ENCODE measurements around the gene SNAP29.
A peak's percentile ranks its signal among the peaks of the same experiment; 100 is the strongest.
"Not testable (repeated sequence)": the region's sequence is repeated elsewhere in the genome, so short reads cannot be mapped to it uniquely, and the experiment has no call there.

Gene SNAP29
- 28.0 reads per million, percentile 54 among the genes with 10 or more reads in this experiment for total RNA-seq

DNA sequence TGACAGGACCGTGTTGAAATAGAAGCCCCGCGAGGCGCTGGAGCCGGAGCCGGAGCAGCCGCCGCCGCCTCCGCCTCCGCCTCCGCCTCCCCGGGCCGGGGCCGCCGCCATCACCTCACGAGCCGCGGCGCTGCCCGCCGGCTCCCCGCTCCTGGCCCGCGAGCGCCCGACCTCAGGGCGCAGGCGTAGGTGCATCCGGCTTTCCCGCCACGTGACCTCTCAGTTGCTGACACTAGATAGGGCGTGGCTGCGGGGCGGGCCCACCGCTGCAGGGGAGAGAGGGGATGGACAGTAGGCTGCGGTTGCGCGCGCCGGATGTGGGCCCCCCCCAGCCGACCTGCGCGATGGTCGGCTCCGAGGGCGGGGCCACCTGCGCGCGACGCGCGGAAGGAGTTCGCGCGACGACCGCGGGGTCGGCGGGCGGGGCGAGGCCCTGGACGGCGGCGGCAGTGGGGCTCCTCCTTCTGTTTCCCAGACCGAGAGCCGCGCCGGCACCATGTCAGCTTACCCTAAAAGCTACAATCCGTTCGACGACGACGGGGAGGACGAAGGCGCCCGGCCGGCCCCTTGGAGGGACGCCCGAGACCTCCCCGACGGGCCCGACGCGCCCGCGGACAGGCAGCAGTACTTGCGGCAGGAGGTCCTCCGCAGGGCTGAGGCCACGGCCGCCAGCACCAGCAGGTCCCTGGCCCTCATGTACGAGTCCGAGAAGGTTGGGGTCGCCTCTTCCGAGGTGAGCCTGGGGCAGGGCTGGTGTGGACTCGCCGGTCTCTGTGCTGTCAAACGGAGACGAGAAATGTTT lies at the start of gene SNAP29, which contains the start of gene PI4KA:
TSS of gene SNAP29 (plus strand) at position 393 of the 802 bp plus-strand sequence. CDS start at position 497, 104 bp downstream.
TSS of gene PI4KA (minus strand) at position 197 of the 802 bp plus-strand sequence. CDS start at position 111, 86 bp downstream.
- peak; percentile 97 for DNase-seq

DNA sequence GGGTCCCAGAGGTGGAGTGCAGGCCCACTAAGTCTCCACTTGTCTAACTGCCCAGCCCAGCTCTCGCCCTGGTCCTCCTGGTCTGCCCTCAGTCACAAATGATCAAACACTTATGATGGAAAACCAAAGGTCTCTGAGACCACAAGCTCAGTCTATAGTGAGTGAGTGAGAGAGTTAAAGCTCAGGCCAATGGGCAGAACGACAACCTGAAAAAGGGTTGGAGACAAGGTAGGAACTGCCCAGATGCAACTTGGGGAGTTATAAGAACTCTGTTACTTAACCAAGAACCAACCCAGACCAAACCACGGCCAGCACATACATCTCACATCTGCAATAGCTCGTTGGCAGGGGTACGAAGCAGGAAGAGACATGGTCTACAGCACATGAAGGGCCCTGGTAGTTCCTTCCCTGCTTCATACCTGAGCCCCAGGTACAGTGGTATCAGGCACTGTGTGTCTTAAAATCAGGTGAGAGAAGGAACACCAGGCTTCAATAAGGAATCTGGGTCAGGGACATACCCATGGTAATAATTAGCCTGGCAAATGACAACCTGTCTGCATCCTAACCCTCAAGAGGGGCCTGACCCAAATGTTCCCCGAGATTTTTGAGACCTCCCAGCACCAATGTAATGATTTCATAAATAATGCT lies 49.1 kb upstream of the SNAP29 start:
- DNase-seq, result no peak

DNA sequence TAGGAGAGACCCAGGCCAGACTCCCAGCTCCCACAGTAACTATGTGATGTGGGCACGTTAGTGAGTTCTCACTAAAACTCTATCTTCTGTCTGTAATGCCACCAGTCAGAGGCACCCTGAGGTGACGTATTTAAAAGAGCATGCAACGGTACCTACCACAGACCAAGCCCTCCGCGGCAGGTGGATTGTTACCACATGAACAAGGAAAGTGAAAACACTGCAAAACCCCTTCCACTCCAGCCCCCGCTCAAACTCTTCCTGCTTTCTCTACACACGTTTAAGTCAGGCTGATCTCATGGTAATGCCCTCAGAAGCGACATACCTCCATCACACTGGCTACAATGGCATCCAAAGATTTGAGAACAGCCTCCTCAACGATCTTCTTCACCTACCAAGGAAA lies 48.2 kb upstream of the SNAP29 start:
- no peak for DNase-seq

DNA sequence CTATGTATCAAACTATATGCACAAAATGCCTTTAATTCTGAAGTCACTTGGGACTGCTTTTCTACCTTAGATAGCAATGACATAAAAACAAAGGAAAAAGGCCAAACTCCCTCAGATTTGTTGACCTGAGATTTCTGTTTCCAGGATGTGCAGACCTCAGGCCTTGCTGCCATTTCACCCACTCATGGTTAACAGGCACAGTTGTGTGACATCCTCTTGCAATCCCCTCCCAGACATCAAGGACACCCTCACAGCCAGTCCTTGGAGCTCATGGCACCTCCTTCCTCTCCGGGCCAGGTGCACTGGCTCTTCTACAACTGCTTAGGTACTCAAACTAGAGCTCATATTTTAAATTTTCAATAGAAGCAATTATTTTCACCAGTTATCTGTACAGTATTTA lies 47.6 kb upstream of the SNAP29 start:
- DNase-seq, result no peak

DNA sequence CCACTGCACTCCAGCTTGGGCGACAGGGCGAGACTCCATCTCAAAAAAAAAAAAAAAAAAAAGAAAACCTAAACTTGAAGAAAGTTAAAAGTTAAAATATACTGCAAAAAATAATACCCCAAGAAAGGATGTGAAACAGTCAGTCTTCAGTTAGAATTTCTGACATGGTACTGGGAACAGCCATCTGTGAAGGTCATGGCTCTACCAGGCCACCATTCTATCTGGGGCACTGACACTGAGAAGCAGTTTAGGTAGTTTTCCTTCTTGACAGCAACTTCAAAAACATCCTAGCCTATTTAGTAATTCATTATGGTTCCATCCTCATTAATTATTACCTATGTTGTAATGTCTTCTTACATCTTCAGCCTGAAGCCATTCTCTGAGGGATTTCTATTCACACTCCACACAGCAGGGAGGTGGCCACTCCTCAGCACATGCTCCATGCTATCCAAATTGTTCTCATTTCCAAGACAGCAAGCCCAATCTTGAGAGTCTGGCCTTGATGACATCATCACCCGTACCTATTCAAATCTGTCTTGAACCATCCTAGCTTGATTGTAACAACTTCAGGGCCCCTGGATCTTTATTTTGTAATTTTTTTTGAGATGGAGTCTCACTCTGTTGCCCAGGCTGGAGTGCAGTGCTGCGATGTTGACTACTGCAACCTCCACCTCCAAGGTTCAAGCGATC lies 46.7 kb upstream of the SNAP29 start:
- DNase-seq, result no peak

DNA sequence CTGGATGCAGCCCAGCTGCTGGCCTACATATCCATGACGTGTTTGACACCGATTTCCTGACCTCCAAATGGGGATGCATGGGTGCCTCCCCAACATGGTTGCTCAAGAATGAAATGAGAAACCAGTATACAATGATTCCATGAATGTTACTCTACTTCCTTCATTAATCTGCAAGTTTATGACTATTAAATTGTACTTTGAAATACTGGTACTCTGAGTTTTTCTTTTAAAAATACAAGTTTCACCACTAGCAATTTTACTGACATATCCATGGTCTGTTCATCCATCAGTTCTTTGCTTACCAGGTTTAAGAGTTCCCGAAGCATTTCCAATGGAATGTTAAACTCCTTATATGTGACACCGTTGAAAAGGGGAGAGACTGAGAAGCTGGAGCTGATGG lies 45.8 kb upstream of the SNAP29 start:
- DNase-seq, result no peak

DNA sequence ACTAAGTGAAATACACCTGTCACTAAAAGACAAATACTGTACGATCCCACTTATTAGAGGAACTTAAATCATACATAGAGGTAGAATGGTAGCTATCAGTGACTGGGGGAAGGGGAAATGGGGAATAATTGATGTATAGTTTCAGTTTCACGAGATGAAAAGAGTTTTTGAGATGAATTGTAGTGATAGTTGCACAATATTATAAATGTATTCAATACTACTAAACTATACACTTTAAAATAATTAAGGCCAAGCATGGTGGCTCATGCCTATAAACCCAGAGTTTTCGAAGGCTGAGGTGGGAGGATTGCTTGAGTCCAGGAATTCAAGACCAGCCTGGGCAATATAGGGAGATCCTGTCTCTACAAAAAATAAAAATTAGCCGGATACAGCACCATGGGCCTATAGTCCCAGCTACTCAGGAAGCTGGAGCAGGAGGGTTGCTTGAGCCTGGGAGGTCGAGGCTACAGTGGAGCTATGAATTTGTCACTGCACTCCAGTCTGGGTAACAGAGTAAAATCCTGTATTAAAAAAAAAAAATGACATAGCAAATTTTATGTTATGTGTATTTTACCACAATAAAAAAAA lies 44.5 kb upstream of the SNAP29 start:
- no peak for DNase-seq

DNA sequence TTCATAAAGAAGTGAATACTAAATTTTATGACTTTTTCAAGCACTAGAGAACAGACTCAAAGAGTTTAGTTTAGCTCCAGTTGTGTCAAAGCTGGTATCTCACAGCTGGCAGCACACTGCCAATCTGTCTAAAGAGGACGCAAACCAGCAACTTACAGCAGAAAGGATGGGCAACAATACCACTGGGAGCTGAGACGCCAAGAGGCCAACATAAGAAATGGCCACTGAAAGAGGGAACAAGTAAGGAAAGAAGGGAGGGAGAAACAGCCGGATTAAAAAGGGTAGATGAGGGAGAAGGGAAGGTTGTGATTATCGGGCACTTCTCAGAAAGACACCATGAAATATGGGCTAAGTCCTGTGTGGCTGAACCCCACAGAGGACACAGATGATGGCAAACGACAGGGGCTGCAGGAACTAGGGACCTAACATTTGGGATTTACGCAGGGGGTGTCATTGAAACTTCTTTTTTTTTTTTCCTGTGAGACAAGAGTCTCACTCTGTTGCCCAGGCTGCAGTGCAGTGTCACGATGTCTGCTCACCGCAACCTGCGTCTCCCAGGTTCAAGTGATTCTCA lies 43.2 kb upstream of the SNAP29 start:
- DNase-seq, result no peak

DNA sequence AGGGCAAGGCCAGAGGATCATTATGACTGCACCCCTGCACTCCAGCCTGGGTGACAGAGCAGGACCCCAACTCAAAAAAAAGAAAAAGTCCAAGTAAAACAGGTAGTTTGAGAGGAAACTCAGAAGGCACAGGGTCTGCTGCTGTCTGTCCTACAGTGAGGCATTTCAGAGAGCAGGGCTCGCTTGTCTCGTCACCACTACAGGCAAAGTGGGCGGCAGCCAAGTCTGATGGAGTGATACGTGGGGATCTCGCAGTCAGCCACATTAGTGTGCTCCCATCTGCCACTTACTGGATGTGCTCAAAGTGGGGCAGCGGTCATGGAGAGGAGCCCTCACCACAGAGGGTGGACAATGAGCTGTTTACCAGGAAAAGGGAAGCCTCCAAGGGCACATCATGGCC lies 42.2 kb upstream of the SNAP29 start:
- no peak for DNase-seq

DNA sequence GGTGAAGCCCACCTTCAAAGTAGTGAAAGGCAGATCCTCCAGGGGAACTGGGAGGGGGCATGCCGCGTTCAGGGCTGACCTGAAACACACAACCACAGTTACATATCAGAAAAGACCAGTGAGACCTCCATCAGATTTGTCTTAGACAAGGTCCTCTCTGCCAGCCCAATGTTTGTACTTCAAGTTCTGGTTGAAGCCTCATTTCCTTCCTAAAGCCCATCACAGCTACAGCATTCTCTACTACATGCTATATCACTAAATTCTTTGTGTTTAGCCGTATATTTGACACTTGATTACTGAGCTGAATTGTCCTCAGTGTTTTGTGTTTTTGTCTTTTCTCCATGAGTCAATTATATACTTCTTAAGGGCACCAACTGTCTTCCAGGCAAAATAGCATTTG lies 40.3 kb upstream of the SNAP29 start:
- no peak for DNase-seq

DNA sequence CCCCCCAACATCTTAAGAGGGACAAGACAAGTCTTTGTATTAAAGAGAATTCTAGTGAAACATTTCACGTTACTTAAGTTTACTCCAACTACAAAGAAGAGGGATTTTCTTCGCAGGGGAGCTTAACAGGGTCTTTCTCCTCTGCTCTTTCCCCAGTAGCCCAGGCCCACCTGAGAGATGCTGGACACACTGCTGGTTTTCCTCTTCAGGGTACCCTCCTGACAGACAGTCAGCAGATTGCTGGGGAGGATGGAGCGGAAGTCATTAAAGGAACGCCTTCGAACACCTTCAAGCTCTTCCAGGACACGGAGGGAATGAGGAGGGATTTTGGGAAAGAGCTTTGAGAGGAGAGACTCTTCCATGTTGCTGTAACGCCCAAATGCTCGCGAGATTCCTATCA lies 39.3 kb upstream of the SNAP29 start:
- DNase-seq, result no peak

DNA sequence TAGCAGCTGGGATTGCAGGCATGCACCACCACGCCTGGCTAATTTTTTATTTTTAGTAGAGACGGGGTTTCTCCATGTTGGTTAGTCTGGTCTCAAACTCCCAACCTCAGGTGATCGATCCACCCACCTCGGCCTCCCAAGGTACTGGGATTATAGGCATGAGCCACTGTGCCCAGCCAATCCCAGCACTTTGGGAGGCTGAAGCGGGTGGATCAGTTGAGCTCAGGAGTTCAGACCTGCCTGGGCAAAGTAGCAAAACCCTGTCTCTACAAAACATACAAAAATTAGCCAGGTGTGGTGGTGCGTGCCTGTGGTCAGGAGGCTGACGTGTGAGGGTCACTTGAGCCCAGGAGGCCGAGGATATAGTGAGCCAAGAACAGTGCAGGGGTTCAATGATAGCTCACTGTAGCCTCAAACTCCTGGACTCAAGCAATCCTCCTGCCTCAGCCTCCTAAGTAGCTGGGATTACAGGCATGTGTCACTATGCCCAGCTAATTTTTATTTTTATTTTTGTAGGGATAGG lies 37.0 kb upstream of the SNAP29 start:
- DNase-seq, result not testable (repeated sequence)

DNA sequence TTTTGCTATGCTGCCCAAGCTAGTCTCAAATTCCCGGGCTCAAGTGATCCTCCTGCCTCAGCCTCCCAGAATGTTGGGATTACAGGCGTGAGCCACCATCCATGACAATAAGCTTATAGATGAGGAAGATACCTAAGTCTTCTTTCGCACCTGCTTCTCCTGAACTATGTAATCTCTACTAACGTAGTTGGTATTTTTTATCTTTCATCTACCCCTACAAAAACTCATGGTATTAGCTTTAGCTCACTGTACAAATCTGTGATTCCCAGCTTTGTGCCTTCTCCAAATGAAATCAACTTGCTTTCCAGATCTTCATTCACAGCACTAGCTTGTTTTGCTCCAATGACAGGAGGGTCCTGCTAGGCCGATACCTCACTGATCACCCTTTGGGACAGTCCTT lies 36.6 kb upstream of the SNAP29 start:
- no peak for DNase-seq

DNA sequence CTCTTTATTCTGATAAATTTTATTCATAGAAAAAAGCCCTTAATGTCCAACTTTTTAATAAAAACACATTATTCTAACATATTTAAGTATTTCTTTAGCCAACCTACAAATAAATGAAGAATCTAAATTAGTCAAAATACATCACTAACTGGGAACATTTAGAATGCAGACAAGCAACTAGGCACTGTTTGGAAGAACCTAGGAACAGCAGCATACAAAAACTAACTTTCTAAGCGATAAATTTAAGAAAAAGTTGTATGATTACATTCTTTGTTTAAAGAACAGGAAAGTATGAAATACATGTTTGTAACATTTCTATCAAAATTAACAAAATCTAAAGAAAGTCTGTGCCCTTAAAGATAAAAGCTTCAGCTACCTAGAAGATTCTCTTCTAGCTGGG lies 35.5 kb upstream of the SNAP29 start:
- no peak for DNase-seq

DNA sequence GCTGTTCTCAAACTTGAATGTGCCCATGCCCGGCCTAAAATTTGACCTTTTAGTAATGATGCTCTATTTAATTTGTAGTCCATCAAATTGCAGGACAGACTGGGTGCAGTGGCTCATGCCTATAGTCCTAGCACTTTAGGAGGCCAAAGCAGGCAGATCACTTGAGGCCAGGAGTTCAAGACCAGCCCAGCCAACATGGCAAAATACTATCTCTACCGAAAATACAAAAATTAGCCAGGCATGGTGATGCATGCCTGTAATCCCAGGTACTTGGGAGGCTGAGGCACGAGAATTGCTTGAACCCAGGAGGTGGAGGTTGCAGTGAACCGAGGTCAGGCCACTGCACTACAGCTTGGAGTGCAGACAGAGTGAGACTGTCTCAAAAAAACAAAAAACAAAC lies 33.6 kb upstream of the SNAP29 start:
- not testable (repeated sequence) for DNase-seq

DNA sequence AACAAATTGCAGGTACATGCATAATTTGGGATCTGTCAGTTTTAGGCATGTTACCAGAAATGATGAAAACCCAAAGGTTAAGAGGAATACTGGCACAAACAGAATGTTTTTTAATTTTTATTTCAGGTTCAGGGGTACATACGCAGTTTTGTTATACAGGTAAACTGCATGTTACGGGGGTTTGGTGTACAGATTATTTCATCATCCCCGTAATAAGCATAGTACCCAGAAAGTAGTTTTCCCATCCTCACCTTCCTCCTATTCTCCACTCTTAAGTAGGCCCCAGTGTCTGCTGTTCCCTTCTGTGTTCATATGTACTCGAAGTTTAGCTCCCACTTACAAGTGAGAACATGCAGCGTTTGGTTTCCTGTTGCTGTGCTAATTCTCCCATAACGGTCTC lies 33.2 kb upstream of the SNAP29 start:
- no peak for DNase-seq

DNA sequence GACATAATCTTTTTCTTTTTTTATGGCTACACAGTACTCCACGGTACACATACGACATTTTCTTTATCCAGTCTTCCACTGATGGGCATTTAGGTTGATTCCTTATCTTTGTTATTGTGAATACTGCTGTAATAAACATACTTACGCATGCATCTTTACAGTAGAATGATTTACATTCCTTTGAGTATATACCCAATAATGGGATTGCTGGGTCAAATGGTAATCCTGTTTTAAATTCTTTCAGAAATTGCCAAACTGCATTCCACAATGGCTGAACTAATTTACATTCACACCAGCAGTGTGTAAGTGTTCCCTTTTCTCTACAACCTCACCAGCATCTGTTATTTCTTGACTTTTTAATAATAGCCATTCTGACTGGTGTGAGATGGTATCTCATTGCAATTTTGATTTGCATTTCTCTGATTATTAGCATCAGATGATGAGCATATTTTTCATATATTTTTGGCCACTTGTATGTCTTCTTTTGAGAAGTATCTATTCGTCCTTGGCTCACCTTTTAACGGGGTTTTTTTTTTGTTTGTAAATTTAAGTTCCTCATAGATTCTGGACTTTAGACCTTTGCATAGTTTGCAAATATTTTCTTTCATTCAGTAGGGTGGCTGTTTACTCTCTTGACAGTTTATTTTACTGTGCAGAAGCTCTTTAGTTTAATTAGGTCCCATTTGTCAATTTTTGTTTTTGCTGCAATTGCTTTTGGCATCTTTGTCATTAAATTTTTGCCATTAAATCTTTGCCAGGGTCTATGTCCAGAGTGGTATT lies 32.2 kb upstream of the SNAP29 start:
- DNase-seq, result not testable (repeated sequence)

DNA sequence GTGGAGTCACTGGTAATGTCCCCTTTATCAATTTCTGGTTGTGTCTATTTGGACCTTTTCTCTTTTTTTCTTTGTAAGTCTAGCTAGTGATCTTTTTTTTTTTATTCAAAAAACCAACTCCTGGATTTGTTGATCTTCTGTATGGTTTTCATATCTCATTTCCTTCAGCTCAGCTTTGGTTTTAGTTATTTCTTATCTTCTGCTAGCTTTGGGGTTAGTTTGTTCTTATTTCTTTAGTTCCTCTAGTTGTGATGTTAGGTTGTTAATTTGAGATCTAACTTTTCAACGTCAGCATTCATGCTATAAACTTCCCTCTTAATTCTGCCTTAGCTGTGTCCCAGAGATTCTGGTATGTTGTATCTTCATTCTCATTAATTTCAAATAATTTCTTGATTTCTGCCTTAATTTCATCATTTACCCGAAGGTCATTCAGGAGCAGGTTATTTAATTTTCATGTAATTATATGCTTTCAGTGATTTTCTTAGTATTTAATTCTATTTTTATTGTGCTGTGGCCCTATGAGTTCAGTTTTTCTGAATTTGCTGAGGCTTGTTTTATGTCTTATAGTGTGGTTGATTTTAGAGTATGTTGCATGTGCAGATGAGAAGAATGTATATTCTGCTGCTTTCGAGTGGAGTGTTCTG lies 29.2 kb upstream of the SNAP29 start:
- no peak for DNase-seq

DNA sequence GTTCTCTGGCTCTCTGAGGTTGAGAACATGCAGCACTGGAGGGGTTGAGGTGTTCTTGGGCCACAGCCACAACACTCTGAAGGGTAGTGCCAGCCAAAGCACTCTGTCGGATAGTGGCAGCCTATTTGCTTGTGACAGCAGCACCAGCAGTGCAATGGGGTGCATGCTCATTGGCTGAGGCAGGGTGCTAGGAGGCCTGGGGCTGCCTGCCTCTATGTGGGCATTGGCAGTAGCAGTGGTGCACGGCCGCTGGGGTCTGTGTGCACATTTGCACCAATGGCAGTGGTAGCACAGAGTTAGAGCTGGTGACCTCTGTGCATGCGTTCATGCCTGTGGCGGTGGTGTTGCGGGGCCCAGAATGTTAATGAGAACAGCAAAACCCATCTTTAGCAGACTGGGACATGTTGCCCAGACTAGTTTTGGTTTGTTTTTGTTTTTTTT lies 25.6 kb upstream of the SNAP29 start:
- DNase-seq, result no peak

DNA sequence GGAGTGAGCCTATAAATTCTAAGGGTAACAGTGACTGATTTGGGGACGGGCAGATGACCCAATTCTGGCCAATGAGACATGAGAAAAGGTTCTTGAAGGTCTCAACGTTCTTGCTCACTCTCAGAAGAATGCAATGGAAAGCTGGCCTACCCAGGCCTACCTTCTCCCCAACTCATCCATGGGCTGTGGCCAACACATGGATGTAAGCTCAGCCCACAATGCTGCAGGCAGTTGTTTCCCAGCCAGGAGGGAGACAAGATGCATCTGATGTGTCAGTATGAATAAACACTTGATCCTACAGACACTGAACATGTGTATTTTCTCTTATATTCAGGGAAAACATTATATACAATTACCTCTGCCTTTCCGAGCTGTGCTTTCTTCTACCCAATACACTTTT lies 24.6 kb upstream of the SNAP29 start:
- no peak for DNase-seq

DNA sequence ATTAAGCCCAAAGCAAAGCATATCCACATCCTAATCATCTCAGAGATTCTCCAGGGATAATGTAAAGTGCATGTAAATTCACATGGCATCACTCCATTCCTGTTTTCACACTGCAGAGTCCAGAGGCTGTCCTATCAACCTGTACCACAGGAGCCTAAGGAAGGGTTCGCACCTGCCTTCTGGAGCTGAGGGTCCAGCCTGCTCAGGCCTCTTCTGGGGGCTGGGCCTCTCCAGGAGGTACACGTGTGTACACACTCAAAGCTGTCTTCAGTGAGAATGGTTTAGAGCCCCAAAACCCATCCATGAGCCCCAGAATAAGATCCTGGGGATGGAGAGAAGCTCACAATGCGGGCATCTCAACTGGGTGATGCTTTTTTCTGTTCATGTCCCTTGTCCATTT lies 24.1 kb upstream of the SNAP29 start:
- no peak for DNase-seq
